ENCODE data around the gene KRTAP25-1. TPM values are rescaled to one million over a fixed set of nuclear protein-coding genes. Genes with fewer than 3 reads are reported as not detected.

KRTAP25-1 gene, protein sequence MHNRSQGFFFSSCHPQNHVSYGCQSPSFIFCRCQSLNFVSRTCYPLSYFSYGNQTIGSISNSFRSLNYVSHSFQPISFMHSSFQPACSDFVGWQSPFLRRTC
- not detected for total RNA-seq

DNA sequence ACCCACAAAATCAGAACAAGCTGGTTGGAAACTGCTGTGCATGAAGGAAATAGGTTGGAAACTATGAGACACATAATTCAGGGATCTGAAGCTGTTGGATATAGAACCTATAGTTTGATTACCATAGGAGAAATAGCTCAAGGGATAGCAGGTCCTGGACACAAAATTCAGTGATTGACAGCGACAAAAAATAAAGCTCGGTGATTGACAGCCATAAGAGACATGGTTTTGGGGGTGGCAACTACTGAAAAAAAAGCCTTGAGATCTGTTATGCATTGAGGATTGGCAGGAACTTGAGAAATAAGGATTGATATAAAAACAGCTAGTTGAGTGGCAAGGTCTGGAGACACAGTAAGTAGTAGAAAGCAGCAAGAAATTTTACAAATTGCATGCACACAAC, at the start of gene KRTAP25-1:
Gene KRTAP25-1, minus strand, starts transcription at position 300 of the 400 bp plus-strand sequence. Its CDS starts 24 bp downstream, at position 276.
- ChIA-PET CTCF (no interaction called here), POLR2A (no interaction called here)
- ATAC-seq (no peak), DNase-seq (no peak)
- Mint-ChIP-seq H3K9me3 (ENCODE audit: insufficient read depth) (no peaks in the 10 kb centered on the region), H3K27ac (no peak within 1 kb of the TSS), H3K27me3 (ENCODE audit: low read depth) (no peaks in the 10 kb centered on the region), H3K4me1 (ENCODE audit: low read depth) (no peaks in the 10 kb centered on the region), H3K36me3 (ENCODE audit: low read depth) (no peaks in the 10 kb centered on the region), H3K4me3 (no peak within 1 kb of the TSS)

DNA sequence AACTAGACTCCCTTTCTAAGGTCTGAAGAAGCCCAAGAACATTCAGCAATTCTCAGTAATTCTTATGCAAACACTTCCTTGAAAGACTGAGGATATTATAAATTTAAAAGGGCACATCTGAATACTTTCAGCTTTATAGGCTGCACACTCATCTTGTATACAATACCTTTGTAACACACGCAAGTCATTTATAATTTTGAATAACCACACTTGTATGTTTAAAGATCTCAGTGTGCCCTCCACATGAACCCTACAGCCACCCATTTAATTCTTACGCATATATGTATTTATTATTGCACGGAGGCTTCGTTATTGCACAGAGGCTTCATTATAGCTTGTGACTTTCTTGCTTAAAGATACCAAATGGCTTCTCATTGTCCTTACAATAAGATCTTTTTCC, 49.4 kb upstream of the KRTAP25-1 start:
- Mint-ChIP-seq H3K4me3 (no peak overlapping the region), H3K36me3 (ENCODE audit: low read depth) (no peaks in the 10 kb centered on the region), H3K4me1 (ENCODE audit: low read depth) (no peaks in the 10 kb centered on the region), H3K9me3 (ENCODE audit: insufficient read depth) (no peaks in the 10 kb centered on the region), H3K27me3 (ENCODE audit: low read depth) (no peaks in the 10 kb centered on the region), H3K27ac (no peak overlapping the region)
- ChIA-PET CTCF (no interaction called here), POLR2A (no interaction called here)
- DNase-seq (no peak), ATAC-seq (no peak)

DNA sequence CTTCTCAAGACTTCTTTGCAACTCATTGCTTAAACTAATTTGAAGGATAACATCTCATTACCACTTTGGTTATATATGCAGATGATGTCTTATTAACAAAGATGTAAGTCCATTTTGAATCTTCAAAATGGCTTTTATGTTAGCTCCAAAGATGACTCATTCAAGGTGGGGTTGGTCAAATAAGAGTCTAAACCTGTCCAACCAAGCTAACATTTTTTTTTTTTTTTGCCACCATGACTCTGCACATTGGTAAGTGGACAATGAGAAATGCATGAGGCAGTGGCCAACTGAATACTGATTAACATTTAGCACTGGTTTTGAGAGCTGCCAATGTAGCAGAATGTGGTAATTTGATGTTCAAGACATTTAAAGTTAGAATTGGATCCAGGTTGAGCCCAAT, 48.5 kb upstream of the KRTAP25-1 start:
- H3K9me3 Mint-ChIP-seq (ENCODE audit: insufficient read depth), result no peaks in the 10 kb centered on the region
- ATAC-seq (no peak), DNase-seq (no peak)
- CTCF ChIA-PET, result no interaction called here
- POLR2A ChIA-PET, result no interaction called here
- no peaks in the 10 kb centered on the region for H3K27me3 Mint-ChIP-seq (ENCODE audit: low read depth)
- no peak overlapping the region for H3K4me3 Mint-ChIP-seq
- H3K36me3 Mint-ChIP-seq (ENCODE audit: low read depth), result no peaks in the 10 kb centered on the region
- no peak overlapping the region for H3K27ac Mint-ChIP-seq
- no peaks in the 10 kb centered on the region for H3K4me1 Mint-ChIP-seq (ENCODE audit: low read depth)

DNA sequence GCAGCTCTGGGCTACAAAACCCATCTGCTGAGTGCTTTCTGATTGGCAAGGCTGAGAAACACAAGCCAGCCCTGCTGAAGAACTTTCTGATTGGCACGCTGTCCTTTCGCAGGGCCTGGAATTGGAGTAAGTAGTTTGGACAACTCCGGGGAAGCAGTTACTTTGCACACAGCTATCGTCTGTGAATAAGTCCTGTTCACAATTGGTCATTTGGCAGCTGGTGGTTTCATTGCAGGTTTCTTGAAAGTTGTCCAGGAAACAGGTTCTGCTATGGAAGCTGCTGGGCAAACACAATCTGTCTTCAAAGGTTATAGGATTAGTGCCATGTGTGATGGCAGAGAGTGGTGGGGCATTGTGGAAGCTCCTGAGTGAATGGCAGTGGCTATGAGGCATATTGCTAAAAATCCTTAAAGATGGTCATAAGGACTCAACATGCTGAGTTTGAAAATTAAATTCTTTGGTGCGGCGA, 48.0 kb upstream of the KRTAP25-1 start, which contains the start of gene KRTAP27-1:
Gene KRTAP27-1, minus strand, starts transcription at position 419 of the 469 bp plus-strand sequence. Its CDS starts 26 bp downstream, at position 393.
- POLR2A ChIA-PET, result no interaction called here
- DNase-seq (no peak), ATAC-seq (no peak)
- Mint-ChIP-seq H3K9me3 (ENCODE audit: insufficient read depth) (no peaks in the 10 kb centered on the region), H3K36me3 (ENCODE audit: low read depth) (no peaks in the 10 kb centered on the region), H3K27me3 (ENCODE audit: low read depth) (no peaks in the 10 kb centered on the region), H3K4me1 (ENCODE audit: low read depth) (no peaks in the 10 kb centered on the region), H3K27ac (no peak within 1 kb of the TSS), H3K4me3 (no peak within 1 kb of the TSS)
- CTCF ChIA-PET, result no interaction called here

DNA sequence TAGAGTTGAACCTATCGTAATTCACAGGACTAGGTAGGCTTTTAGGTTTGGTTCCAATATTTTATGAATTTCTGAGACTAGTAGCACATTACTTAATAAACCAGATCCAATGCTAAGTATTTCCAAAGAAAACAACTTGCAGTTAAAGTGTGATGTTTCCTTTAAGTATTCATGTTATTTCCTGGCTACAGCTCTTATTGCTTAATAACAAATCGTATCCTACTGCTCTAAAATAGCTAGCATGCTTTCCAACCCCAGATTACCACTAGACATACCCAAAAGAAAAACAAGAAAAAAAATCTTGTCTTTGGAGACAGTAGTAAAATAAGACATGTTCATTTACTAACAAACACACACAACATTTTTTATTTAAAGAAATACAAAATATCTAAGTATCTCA, 47.3 kb upstream of the KRTAP25-1 start:
- Mint-ChIP-seq H3K4me1 (ENCODE audit: low read depth) (no peaks in the 10 kb centered on the region), H3K36me3 (ENCODE audit: low read depth) (no peaks in the 10 kb centered on the region), H3K27me3 (ENCODE audit: low read depth) (no peaks in the 10 kb centered on the region), H3K27ac (no peak overlapping the region), H3K4me3 (no peak overlapping the region), H3K9me3 (ENCODE audit: insufficient read depth) (no peaks in the 10 kb centered on the region)
- ChIA-PET POLR2A (no interaction called here), CTCF (no interaction called here)
- DNase-seq (no peak), ATAC-seq (no peak)

DNA sequence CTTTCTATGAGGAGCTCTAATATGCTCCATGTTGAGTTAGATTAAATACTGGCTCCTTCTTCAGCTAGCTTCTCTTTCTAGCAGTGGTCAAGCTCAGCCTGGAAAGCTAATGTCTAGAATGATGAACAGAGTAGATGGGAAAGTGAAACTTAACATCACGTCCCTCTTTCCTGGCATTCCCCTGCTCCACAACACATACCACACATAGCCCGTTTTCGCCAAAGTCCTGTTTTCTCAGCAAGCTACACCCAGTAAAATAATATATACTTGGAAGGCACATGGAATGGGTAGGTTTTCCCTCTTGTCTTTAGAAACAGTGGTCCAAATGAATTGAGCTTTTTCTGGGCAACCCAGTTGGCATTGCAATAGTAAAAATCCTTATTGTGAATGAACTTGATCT, 44.4 kb upstream of the KRTAP25-1 start:
- ATAC-seq, result no peak
- H3K27ac Mint-ChIP-seq, result no peak overlapping the region
- no peaks in the 10 kb centered on the region for H3K36me3 Mint-ChIP-seq (ENCODE audit: low read depth)
- H3K9me3 Mint-ChIP-seq (ENCODE audit: insufficient read depth), result no peaks in the 10 kb centered on the region
- H3K27me3 Mint-ChIP-seq (ENCODE audit: low read depth), result no peaks in the 10 kb centered on the region
- no peak overlapping the region for H3K4me3 Mint-ChIP-seq
- CTCF ChIA-PET, result no interaction called here
- no peaks in the 10 kb centered on the region for H3K4me1 Mint-ChIP-seq (ENCODE audit: low read depth)
- POLR2A ChIA-PET, result no interaction called here
- no peak for DNase-seq

DNA sequence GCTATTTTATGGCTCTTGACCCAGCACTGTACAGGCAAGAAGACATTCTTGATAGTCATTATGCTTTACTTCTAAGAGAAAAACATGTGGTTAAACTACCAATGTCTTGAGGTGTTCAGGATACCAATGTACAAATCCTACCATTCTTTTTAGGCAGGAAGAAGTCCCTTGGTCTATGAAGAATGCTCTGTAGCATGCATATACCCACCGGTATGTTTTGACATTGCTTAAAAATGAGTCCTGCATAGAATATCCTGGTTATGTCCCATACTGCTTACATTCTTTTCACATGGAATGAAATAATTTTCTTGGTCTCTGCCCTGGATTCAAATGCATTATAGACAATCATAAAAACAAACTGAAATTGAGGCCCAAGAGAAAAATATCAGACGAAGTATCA, 43.4 kb upstream of the KRTAP25-1 start:
- POLR2A ChIA-PET, result no interaction called here
- Mint-ChIP-seq H3K27me3 (ENCODE audit: low read depth) (no peaks in the 10 kb centered on the region), H3K4me3 (no peak overlapping the region), H3K36me3 (ENCODE audit: low read depth) (no peaks in the 10 kb centered on the region), H3K9me3 (ENCODE audit: insufficient read depth) (no peaks in the 10 kb centered on the region), H3K27ac (no peak overlapping the region), H3K4me1 (ENCODE audit: low read depth) (no peaks in the 10 kb centered on the region)
- no peak for ATAC-seq
- DNase-seq, result no peak
- CTCF ChIA-PET, result no interaction called here

DNA sequence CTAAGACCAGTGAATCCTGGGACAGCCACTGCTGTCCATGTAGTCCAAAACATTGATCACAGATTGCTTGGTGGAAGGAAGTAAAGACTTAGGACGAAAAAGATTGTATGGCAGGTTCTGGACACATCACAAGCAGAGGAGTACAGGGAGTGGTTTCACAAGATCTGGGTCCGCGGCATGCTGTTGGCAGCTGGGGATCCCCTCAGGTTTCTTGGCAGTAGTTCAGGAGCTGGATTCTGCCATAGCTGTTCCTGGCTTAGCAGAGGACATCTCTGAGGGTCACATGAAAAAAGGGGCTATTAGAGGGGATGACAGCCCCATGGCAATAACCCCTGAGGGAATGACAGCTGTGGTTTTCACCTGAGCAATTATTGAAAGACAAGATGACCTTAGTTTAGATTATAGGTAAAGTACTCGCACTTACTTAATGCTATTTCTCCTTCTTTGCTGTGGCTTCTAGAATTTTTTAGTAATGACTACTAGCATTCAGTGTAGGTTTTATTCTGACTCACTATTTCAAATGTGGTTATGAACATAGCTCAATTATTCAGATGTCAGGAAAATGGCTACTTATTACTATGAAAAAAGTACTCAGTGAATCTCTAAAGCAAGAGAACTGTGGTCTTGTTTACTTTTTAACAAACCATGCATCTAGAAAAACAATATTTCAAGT, 40.0 kb upstream of the KRTAP25-1 start:
- Mint-ChIP-seq H3K27me3 (ENCODE audit: low read depth) (no peaks in the 10 kb centered on the region), H3K27ac (no peak overlapping the region), H3K36me3 (ENCODE audit: low read depth) (no peaks in the 10 kb centered on the region), H3K4me1 (ENCODE audit: low read depth) (no peaks in the 10 kb centered on the region), H3K9me3 (ENCODE audit: insufficient read depth) (no peaks in the 10 kb centered on the region), H3K4me3 (no peak overlapping the region)
- ChIA-PET CTCF (interaction anchor here (3.2 kb wide), 1 partner anchor 12 kb away, joined by 7 read pairs; no protein-coding TSS in a partner anchor), POLR2A (no interaction called here)
- ATAC-seq (no peak), DNase-seq (no peak)

DNA sequence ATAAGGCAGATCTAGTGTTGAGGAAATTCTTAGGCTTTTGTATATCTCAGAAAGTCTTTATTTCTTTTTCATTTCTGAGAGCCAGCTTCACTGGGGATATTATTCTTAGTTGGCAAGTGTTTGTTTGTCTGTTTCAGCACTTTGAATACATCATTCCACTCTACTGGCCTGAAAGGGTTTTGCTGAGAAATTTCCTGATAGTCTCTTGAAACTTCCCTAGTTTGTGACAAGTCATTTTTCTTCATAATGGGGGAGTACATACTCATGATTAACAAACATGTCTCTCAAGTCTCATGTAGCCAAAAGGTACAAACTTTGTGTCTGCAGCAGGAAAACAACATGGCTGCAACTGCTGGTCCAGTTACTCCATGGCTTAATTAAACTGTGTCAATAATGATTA, 37.1 kb upstream of the KRTAP25-1 start:
- H3K9me3 Mint-ChIP-seq (ENCODE audit: insufficient read depth), result no peaks in the 10 kb centered on the region
- no peaks in the 10 kb centered on the region for H3K27me3 Mint-ChIP-seq (ENCODE audit: low read depth)
- no peaks in the 10 kb centered on the region for H3K36me3 Mint-ChIP-seq (ENCODE audit: low read depth)
- H3K4me1 Mint-ChIP-seq (ENCODE audit: low read depth), result no peaks in the 10 kb centered on the region
- POLR2A ChIA-PET, result no interaction called here
- H3K27ac Mint-ChIP-seq, result no peak overlapping the region
- DNase-seq (no peak), ATAC-seq (no peak)
- H3K4me3 Mint-ChIP-seq, result no peak overlapping the region
- CTCF ChIA-PET, result no interaction called here

DNA sequence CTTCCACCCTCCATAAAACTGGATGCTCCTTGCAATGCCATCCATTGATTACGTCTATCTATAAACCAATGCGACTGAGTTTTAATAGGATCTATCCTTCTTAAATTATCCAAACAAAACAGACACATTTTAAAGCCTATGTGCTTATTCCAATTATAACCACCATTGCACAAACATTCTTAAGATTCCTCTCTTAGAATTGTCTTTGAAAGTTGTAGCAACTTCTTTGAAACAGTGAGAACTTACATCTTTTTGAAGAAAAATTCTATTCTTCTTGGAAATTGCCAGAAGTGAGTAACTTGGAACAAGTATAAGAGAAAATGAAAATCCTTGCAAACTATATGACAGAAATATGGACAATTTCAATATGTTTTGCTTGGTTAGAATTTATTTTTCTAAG, 30.9 kb upstream of the KRTAP25-1 start, which contains the start of gene KRTAP26-1:
Gene KRTAP26-1, minus strand, starts transcription at position 101 of the 400 bp plus-strand sequence. CDS start 280 bp downstream, outside the sequence.
- ATAC-seq (no peak), DNase-seq (no peak)
- no peak within 1 kb of the TSS for H3K4me3 Mint-ChIP-seq
- H3K27ac Mint-ChIP-seq, result no peak within 1 kb of the TSS
- no peaks in the 10 kb centered on the region for H3K36me3 Mint-ChIP-seq (ENCODE audit: low read depth)
- H3K4me1 Mint-ChIP-seq (ENCODE audit: low read depth), result no peaks in the 10 kb centered on the region
- H3K27me3 Mint-ChIP-seq (ENCODE audit: low read depth), result no peaks in the 10 kb centered on the region
- no peaks in the 10 kb centered on the region for H3K9me3 Mint-ChIP-seq (ENCODE audit: insufficient read depth)
- ChIA-PET CTCF (no interaction called here), POLR2A (no interaction called here)

DNA sequence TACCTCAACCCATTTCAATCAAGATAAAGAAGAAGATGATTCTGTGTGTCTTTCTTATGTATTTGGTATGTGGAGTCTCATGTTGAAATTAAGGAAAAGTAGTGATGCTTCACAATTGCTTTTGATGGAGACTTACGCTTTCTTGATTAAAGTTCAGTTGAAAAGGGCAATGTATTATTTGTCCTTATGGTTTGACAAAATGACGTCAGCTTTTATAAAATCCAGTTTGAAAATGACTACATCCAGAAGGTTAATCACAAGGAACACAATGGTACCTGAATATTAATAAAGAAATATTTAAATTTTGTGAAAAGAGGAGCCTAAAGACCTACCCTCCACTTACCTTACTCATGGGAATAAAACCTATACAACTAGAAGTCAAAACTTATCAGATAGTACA, 26.4 kb upstream of the KRTAP25-1 start:
- no peak overlapping the region for H3K27ac Mint-ChIP-seq
- no peaks in the 10 kb centered on the region for H3K36me3 Mint-ChIP-seq (ENCODE audit: low read depth)
- no peaks in the 10 kb centered on the region for H3K4me1 Mint-ChIP-seq (ENCODE audit: low read depth)
- DNase-seq (no peak), ATAC-seq (no peak)
- ChIA-PET POLR2A (no interaction called here), CTCF (no interaction called here)
- H3K27me3 Mint-ChIP-seq (ENCODE audit: low read depth), result no peaks in the 10 kb centered on the region
- H3K4me3 Mint-ChIP-seq, result no peak overlapping the region
- H3K9me3 Mint-ChIP-seq (ENCODE audit: insufficient read depth), result no peaks in the 10 kb centered on the region

DNA sequence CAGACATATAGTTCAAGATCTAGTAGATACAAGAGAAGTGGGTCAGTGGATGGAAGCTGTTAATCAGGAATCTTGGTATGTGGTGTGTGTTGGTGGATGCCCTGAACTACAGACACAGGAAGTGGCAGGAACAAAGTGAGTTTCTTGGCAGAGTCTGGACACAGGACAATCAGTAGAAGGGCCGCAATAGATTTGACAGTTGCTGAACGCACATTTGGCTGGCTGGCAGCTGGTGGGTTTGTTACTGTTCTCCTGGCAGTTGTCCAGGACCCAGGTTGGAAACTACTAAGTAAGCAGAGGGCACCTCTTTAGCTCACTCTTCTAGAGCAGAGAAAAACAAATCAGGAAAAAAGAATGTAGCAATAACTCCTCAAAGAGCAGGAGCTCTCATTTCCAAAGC, 17.6 kb upstream of the KRTAP25-1 start:
- ChIA-PET CTCF (no interaction called here), POLR2A (no interaction called here)
- no peak for ATAC-seq
- no peak for DNase-seq
- Mint-ChIP-seq H3K4me3 (no peak overlapping the region), H3K4me1 (ENCODE audit: low read depth) (no peaks in the 10 kb centered on the region), H3K36me3 (ENCODE audit: low read depth) (no peaks in the 10 kb centered on the region), H3K27me3 (ENCODE audit: low read depth) (no peaks in the 10 kb centered on the region), H3K27ac (no peak overlapping the region), H3K9me3 (ENCODE audit: insufficient read depth) (peaks cover 3% of the 10 kb centered on the region)

DNA sequence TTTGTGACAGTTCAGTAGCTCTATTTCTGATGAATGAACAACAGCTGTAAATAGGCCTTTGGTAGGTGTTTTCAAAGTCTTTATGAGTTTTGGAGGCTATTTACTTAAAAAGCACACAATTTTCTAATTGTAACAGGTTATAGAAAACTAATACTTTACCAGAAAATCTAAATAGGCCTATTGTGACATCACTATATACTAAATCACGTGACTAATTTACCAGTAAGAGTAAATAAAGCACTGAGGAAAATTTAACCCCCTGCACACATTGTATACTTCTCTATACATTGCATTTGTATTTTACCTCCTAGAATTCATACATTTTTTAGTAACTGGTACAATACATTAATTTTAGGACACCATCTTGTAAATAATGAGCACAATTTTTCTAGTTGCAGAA, 15.8 kb upstream of the KRTAP25-1 start:
- no peaks in the 10 kb centered on the region for H3K36me3 Mint-ChIP-seq (ENCODE audit: low read depth)
- no peak for ATAC-seq
- no peak for DNase-seq
- peaks cover 7% of the 10 kb centered on the region for H3K9me3 Mint-ChIP-seq (ENCODE audit: insufficient read depth)
- H3K27me3 Mint-ChIP-seq (ENCODE audit: low read depth), result no peaks in the 10 kb centered on the region
- no peak overlapping the region for H3K4me3 Mint-ChIP-seq
- H3K4me1 Mint-ChIP-seq (ENCODE audit: low read depth), result no peaks in the 10 kb centered on the region
- CTCF ChIA-PET, result no interaction called here
- no peak overlapping the region for H3K27ac Mint-ChIP-seq
- POLR2A ChIA-PET, result no interaction called here
